GM18508 (cell line): ENCODE data around the gene CFI.
"Not testable (repeated sequence)": the region's sequence is repeated elsewhere in the genome, so short reads cannot be mapped to it uniquely, and the experiment has no call there.

Experiments
- ATAC-seq: cut with Tn5 transposase; IDR thresholded peaks from one replicate; pipeline ENCODE4 v1.9.1; 2021; ENCODE audit warnings: moderate number of reproducible peaks; ENCODE audit not compliant: insufficient read depth, unreplicated experiment

The CFI gene

DNA sequence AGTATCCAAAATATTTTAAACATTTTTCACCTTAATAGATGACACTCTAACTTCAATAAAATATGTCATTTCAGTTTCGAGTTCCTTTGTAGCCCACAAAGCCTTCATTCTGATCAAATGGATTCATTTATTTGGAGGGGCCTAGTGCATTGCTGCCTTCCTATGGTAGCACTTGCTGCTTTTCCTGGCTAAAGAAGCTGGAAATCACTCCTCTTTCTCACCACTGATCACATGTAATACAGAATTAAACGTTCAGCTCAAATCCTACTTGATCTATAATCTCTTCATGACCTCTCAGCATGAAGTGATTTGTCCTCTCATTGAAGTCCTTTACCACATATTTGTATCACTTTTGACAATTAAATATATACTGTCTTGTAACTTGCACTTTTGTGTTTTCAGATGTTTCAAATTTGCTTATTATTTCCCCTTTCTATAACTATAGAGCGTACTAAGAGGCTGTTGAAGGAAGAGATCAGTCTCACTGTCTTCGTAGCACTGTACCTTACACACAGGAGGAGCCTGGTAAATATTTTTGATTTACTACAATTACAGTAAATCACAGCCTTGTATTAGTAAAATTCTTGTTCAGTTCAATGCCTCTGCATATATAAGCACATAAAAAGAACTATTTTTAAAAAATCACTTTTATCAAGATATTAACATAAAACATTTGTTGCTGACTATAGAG lies 555 bp downstream of the CFI start:
- no peak for ATAC-seq

DNA sequence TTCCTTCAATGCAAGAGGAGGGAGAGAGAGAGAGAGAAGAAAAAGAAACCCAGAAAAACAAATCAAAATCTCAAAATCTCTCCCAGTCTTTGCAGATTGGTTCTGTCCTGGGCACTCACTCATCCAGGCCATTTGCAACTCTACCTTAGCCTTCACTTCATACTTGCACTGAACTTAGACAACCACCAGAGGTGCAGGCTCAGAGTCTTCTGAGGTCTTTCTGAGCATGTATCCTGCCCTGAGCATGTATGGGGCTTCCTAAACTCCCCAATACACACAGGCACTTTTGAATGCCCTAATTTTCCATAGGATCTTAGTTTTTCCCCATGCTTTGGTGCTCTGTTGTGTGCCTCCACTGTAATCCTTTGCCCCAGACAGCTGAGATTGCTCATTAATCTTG lies 2.9 kb downstream of the CFI start:
- no peak for ATAC-seq

DNA sequence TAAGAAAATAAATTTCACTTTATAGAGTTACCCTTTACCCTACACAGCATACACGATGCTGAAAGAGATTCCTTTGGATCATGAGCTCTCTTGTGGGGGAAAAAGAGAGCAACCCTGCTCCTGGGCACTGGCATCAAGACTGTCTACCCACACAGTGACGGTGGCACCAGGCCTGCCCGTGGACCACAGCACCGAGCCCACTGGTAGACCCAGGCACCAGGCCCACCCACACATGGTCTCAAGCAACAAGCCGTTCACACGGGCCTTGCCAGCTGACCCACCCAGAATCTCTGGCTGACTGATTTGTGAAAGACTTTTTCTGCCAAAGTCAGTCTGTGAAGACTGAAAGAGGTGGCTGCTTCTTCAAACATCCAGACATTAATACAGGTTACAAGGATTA lies 6.7 kb downstream of the CFI start:
- ATAC-seq: no peak

DNA sequence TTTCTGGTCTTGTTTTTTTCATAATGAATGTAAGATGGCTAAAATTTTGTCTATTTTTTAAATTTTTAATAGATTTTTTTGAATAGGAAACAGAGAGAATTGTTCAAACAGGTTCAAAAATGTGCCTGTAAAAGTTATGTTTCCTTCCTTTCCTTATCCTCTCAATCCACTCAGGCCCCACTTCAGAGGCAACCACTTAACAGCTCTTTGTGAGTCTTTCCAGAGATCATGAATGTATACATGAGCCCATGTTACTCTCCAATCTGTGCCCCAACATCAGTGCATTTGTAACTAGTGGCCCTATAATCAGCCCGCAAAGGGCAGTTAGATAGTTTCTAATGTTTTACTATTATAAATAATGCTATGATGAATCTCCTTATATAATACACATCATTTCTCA lies 14.0 kb downstream of the CFI start:
- no peak for ATAC-seq

DNA sequence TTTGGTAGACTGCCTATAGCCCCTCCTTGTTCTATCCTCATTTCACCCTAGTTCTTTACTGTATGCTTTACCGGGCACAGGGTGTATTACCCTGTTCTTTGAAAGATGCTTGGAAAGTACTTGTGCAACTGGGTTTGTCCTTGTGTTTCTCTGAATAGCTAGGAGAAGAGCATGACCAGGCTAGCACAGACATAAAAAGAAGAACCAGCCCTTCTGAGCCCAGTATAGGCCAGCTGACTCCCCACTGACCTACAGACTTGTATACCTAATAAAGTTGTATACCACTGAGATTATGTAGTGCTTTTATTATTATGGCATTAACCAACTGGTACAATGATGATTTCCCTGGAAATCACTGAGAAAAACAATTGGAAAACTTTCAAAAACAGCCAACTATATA lies 15.0 kb downstream of the CFI start:
- ATAC-seq: no peak

DNA sequence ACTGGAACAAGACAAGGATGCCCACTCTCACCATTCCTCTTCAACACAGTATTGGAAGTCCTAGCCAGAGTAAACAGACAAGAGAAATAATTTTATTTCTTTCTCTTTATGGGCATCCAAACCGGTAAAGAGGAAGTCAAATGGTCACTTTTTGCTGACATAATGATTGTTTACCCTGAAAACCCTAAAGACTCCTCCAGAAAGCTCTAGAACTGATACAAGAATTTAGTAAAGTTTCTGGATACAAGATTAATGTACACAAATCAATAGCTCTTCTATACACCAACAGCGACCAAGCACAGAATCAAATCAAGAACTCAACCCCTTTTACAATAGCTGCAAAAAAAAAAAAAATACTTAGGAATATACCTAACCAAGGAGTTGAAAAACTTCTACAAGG lies 19.7 kb downstream of the CFI start:
- ATAC-seq: not testable (repeated sequence)

DNA sequence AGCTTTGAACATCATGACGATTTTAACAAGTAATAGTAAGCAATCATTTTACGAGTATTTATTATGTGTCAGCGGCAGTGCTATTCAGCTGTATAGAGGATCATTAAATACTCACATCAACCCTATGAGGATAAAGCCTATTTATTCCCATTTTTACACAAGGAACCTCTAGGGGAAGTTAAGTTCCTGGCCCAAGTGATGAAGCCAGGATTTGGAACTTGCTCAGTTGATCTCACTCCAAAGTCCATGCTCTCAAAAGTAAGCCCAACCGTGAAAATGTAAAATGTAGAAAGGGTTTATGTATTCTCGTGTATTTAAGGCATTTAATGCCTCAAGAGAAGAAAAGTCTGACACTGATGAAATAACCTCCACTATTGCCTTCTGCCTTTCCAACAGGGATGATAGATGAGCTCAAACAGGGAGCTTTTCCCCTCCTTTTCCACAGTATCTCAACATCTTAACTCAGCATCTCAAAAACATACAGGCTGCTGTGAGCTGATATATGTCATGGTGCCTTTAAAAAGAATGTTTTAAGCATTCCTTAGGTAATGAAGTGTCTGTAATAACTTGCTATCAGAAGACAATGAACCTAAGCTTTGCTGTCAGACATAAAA lies 36.9 kb downstream of the CFI start:
- ATAC-seq: no peak

DNA sequence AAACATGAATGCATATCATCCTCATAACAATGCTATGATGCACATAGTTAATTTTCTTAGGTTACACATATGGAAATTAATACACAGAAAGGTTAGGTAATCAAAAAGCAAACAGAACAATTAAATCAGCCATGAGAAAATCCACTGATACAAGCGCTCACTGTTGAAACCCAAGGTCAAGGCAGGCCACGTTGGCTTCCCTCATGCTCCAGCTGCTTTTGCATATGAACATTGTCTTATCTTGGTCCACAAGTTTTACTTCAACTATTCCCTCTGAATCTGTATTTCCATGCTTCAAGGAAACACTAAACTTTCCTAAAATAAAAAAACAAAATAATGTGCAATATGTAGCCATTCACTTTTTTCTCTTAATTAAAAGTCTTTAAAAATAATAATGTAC lies 37.4 kb downstream of the CFI start:
- ATAC-seq: no peak

DNA sequence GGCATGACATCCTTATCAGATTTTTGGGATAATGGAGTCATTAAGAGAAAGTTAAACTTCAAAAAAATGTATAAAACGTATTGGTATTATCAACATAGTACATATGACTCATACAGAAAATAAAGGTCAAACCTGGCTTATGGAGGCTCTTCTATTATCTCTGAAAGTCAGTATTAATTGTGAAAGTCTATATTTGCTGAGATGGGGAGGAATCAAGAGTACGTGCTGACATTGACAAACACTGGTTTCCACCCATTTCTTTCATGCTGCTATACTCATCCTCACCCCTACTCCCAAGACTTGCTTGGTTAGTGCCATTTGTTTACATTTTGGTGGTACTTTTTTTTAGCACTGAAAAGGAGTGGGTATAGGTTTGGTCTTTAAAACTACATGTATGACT lies 41.1 kb downstream of the CFI start:
- no peak for ATAC-seq

DNA sequence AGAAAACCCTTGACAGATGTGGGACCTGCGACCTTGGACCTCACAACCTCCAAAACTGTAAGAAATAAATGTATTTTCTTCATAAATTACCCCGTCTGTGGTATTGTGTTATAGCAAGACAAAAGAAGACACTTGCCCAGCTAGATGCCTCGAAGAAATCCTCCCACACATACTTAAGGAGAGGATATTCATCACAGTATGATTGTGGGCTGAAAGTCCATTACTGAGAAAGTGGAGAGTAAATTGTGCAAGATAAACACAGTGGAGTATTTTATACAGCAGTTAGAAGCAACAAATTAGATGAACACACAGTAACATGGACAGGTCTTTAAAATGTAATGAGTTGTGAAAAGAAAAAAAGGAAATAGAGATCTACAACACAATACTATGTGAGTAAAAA lies 46.1 kb downstream of the CFI start:
- no peak for ATAC-seq

DNA sequence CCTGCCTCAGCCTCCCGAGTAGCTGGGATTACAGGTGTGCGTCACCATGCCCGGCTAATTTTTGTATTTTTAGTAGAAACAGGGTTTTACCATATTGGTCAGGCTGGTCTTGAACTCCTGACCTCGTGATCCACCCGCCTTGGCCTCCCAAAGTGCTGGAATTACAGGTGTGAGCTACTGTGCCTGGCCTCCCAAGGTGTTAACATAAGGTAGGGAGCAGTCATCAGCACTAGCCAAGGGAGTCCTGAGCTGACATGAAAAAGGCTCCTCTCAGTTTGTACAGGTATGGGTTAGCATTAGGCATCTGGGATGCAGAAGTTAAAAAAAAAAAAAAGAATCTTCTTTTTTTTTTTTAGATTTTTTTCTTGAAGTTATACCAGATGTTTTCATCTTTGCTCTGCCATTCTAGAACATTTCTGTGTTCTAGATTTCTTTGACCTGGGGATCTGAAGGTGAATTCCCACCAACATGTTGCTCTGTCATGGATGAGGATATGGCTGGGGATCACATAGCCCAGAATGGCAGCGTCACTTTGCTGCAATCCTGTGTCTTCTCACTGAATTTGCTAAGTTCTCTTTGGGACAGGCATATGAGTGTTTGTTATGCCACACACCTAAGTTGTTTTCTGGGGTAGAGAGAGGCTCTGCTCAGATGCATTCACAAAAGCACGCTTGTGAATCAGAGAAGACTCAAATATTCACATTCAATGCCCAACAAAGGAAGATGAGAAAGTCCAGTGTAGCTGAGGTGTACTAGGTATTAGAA lies 47.5 kb downstream of the CFI start:
- no peak for ATAC-seq

DNA sequence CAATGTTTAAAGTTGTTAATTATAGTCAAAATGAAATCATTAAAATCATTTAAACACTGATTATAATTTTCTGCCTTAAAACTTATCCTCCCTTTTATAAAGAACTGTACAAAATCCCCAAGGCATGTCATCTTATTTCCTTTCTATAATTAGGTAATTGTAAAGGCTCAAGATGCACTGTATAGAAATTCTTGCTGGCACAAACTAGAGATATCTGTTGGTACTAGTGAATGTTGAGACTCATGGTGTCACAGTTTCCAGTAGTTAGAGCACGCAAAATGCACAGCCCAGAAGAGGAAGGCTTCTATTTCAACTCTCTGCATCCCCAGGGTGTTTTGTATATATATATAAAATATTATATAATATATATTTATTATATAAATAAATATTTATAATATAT lies 49.3 kb downstream of the CFI start:
- ATAC-seq: no peak

DNA sequence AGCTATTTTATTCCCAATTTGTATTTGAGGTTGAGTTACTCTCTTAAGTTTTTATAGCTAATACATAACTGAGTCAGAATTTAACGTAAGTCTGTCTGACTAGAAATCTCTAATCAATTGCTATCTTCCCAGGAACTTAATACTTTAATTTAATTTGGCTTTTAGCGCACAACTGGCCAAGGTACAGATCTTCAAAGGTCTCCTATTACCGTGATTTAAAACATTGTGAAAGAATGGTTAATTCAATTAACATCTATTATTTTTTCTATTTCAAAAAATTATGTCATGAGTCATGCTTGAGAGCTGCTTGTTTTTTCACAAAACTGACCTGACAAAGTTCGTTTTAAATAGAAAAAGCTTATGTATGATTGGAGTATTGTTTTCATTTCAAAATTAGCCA lies 49.9 kb downstream of the CFI start:
- no peak for ATAC-seq

DNA sequence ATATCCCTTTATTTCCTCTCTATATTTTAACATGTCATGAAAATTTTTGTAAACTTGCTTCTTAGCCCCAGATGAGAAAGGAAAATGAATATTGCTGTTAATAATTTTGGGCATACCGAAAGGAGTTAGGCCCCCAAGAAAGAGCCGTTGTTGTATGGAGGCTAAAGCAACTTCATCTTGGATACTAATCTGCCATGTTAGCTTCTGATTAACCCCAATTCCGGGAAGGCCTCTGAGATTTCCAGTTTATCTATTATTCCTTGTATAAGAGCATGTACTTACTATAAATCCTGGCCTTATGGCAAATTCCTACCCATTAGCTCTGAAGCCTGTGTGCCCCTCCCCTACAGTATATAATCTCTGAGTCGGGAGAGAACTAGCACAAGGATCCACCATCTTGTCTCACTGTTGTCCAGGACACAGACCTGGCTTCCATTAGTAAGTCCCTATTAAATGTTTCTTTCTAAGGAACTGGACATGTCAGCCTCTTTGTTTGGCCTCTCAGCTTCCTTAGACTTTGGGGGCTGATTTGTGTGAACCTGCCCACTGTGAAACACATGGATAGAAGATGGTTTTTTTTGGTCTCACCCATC lies 51.1 kb downstream of the CFI start:
- ATAC-seq: no peak

DNA sequence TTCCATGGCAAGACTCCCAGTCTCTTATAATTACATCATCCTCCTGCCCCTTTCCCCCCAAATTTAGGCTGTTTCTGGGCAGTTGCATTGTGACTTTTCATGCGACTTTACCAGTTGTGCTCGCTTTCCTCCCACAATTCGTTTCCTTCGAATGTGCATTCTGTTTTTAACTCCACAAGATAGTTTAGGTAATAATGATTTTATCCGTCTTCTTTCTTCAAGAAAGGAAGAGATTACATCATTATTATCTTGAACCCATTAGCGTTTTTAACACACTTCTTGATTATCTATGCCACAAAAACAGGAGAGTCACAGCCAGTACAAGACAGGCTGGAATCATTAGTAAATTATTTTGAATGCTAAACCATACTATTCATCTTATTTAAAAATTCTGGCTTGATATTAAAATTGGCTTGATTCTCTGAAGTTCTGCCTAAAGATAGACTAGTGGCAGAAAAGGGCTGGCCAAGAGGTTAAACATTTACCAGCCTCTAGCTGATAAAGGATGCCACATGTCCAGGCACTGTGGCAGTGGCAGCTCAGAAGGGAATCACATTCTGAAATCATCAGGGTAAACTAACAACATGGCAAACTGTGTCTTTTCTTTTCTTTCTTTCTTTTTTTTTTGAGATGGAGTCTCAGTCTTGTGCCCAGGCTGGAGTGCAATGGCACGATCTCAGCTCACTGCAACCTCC lies 52.3 kb downstream of the CFI start:
- ATAC-seq: no peak

DNA sequence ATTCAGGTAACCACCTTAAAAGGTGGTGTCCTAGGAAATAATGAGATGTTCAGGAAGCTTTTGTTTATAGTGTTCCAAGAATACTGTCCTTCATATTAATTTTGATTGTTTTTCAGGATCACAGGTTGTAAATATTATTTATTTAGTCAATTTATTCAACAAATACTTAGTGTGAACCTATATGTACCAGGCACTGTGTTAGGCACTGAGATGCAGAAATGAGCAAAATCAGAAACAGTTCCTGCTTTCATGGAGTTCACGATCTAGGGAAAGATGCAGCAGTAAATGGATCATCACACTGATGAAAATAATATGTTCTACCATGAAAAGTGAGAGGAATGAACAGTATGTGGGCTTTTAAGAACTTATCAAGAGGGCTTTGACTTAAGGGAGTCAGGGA lies 53.7 kb downstream of the CFI start:
- ATAC-seq: no peak

DNA sequence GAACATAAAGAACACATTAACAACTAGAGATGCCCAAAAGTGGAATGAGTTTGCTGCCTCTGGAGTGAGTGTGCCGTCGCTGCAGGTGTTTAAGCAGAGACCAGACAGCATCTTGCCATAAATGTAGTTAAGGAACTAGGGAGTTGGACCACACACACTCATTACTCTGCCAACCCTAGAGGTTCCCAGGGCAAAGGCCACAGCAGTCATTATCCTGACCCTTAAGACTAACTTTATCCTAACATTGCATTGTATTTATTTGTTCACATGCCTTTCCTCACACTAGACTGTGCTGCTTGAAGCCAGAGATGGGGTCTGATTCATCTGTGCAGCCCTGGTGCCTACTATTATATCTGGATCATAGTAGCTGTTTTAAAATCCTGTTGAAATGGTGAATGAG lies 55.1 kb downstream of the CFI start:
- no peak for ATAC-seq

DNA sequence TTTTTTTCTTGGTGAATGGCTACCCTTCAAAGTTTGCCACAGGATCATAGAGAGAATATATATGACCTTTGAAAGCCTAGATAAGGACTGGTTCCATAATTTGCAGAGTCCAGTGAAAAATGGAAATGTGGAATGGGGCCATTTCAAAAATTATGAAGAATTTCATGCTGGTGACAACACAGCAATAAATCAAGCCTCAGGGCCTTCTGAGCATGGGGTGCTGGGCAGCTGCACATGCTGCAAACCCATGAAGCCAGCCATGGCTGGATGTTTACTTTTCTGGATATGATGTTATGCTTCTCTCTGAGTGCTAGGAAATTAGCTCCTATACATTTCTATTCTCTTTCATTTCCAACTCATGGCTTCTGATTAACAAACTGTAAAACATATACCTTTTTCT lies 56.0 kb downstream of the CFI start:
- no peak for ATAC-seq

DNA sequence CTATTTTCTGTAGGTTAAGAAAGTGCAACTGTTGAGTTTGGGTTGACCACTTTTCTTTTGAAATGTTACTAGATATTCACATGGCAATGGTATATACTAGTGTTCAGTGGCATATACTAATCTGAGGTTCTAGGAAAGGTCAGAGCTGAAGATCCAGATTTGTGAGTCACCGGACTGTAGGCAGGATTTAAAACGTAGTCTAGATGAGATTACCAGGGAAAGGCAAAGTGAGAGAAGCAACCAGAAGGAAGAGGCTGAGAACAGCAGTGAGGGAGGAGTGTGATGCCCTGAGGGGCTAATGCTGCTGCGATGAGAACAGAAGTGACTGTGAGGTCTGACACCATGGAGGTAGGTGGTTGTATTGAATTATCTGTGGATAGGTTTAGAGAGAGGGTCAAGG lies 62.3 kb downstream of the CFI start:
- no peak for ATAC-seq

DNA sequence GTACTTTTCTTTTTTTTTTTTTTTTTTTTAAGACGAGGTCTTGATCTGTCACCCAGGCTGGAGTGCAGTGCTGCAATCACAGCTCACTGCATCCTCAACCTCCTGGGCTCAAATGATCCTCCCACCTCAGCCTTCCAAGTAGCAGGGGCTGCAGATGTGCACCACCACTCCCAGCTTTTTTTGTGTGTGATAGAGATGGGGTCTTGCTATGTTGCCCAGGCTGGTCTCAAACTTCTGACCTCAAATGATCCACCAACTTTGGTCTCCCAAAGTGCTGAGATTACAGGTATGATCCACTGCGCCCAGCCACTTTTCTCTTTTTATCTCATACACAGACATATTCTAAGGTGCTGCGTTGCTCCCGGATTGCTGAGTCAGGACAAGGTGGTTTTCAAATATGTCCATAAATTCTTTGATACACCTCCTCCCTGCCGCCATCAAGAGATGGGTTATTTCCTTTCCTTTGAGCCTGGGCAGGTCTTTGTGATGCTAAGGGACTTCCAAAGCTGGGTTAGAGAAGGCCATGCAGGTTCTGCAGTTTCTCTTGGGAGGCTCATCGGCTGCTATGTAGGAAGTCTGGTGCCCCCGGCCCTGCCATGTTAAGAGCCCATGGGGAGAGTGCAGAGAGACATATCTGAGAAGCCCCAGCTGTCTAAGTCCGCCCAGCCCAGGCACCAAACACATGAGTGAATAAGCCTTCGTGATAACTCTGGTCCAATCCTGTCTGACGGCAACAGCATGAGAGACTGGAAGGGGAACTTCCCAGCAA lies 63.5 kb downstream of the CFI start:
- no peak for ATAC-seq
